ENCODE measurements around the gene SPSB3. TPM values are rescaled to one million over a fixed set of nuclear protein-coding genes. Genes with fewer than 3 reads are reported as not detected.

Gene SPSB3
- total and polyA plus RNA-seq, 2 experiments from 2014 or later, result 27.1 to 34.7 TPM

DNA sequence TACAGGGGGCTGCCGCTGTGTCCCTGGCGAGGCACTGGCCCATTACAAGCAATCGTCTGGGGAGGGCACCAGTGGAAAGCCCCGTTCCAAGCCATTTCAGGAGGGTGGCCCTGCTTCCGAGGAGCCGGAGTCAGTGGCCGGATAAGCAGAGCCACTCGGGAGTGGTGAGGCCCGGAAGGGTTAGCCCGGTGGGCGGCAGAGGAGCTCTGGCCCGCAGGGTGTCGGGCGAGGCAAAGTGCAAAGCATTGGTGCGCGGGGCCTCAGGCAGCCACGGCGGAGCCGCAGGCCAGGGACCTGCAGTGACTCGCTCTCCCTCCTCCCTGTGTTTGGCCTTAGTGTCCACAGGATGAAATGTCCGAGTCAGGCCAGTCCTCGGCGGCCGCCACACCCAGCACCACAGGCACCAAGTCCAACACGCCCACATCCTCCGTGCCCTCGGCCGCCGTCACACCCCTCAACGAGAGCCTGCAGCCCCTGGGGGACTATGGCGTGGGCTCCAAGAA, 35.6 kb downstream of the SPSB3 start:
- H3K4me3 ChIP-seq, result no peak overlapping the region
- no peaks in the 10 kb centered on the region for H3K4me1 ChIP-seq (ENCODE audit: insufficient read depth)
- Mint-ChIP-seq H3K36me3 (ENCODE audit: low read depth) (peaks cover 17% of the 10 kb centered on the region), H3K9me3 (no peaks in the 10 kb centered on the region; the same call in 2 of the 3 replicates), H3K27me3 (ENCODE audit: insufficient read depth, low read depth, poor library complexity) (peaks cover 10% of the 10 kb centered on the region), H3K4me3 (no peak overlapping the region), H3K4me1 (no peaks in the 10 kb centered on the region), H3K27ac (no peak overlapping the region)
- no peaks in the 10 kb centered on the region for H4K20me1 ChIP-seq (replicated peaks; ENCODE audit: insufficient read depth)
- no peak for ATAC-seq
- H3K4me2 ChIP-seq, result no peak overlapping the region
- no peak overlapping the region for H3K27ac ChIP-seq (ENCODE audit: low read depth)
- no peak overlapping the region for H2AFZ ChIP-seq
- no peak for DNase-seq (ENCODE audit: low spot score)
- TF ChIP-seq NANOG (IDR thresholded peaks at IDR 0.05; ENCODE audit: borderline replicate concordance), result no peak
- TF ChIP-seq, protein P1, sequence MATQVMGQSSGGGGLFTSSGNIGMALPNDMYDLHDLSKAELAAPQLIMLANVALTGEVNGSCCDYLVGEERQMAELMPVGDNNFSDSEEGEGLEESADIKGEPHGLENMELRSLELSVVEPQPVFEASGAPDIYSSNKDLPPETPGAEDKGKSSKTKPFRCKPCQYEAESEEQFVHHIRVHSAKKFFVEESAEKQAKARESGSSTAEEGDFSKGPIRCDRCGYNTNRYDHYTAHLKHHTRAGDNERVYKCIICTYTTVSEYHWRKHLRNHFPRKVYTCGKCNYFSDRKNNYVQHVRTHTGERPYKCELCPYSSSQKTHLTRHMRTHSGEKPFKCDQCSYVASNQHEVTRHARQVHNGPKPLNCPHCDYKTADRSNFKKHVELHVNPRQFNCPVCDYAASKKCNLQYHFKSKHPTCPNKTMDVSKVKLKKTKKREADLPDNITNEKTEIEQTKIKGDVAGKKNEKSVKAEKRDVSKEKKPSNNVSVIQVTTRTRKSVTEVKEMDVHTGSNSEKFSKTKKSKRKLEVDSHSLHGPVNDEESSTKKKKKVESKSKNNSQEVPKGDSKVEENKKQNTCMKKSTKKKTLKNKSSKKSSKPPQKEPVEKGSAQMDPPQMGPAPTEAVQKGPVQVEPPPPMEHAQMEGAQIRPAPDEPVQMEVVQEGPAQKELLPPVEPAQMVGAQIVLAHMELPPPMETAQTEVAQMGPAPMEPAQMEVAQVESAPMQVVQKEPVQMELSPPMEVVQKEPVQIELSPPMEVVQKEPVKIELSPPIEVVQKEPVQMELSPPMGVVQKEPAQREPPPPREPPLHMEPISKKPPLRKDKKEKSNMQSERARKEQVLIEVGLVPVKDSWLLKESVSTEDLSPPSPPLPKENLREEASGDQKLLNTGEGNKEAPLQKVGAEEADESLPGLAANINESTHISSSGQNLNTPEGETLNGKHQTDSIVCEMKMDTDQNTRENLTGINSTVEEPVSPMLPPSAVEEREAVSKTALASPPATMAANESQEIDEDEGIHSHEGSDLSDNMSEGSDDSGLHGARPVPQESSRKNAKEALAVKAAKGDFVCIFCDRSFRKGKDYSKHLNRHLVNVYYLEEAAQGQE (IDR thresholded peaks at IDR 0.05; ENCODE audit: unreplicated experiment), result no peak
- TF ChIP-seq JUNB (IDR thresholded peaks at IDR 0.05; ENCODE audit: unreplicated experiment), result no peak
- TF ChIP-seq CREB1 (CRISPR knock-in tag; IDR thresholded peaks at IDR 0.05; ENCODE audit: low read depth), result no peak
- TF ChIP-seq, protein P2, sequence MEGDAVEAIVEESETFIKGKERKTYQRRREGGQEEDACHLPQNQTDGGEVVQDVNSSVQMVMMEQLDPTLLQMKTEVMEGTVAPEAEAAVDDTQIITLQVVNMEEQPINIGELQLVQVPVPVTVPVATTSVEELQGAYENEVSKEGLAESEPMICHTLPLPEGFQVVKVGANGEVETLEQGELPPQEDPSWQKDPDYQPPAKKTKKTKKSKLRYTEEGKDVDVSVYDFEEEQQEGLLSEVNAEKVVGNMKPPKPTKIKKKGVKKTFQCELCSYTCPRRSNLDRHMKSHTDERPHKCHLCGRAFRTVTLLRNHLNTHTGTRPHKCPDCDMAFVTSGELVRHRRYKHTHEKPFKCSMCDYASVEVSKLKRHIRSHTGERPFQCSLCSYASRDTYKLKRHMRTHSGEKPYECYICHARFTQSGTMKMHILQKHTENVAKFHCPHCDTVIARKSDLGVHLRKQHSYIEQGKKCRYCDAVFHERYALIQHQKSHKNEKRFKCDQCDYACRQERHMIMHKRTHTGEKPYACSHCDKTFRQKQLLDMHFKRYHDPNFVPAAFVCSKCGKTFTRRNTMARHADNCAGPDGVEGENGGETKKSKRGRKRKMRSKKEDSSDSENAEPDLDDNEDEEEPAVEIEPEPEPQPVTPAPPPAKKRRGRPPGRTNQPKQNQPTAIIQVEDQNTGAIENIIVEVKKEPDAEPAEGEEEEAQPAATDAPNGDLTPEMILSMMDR (conservative IDR thresholded peaks at IDR 0.05; ENCODE audit: low read depth in 2 of 2), result no peak
- TF ChIP-seq, protein P3, sequence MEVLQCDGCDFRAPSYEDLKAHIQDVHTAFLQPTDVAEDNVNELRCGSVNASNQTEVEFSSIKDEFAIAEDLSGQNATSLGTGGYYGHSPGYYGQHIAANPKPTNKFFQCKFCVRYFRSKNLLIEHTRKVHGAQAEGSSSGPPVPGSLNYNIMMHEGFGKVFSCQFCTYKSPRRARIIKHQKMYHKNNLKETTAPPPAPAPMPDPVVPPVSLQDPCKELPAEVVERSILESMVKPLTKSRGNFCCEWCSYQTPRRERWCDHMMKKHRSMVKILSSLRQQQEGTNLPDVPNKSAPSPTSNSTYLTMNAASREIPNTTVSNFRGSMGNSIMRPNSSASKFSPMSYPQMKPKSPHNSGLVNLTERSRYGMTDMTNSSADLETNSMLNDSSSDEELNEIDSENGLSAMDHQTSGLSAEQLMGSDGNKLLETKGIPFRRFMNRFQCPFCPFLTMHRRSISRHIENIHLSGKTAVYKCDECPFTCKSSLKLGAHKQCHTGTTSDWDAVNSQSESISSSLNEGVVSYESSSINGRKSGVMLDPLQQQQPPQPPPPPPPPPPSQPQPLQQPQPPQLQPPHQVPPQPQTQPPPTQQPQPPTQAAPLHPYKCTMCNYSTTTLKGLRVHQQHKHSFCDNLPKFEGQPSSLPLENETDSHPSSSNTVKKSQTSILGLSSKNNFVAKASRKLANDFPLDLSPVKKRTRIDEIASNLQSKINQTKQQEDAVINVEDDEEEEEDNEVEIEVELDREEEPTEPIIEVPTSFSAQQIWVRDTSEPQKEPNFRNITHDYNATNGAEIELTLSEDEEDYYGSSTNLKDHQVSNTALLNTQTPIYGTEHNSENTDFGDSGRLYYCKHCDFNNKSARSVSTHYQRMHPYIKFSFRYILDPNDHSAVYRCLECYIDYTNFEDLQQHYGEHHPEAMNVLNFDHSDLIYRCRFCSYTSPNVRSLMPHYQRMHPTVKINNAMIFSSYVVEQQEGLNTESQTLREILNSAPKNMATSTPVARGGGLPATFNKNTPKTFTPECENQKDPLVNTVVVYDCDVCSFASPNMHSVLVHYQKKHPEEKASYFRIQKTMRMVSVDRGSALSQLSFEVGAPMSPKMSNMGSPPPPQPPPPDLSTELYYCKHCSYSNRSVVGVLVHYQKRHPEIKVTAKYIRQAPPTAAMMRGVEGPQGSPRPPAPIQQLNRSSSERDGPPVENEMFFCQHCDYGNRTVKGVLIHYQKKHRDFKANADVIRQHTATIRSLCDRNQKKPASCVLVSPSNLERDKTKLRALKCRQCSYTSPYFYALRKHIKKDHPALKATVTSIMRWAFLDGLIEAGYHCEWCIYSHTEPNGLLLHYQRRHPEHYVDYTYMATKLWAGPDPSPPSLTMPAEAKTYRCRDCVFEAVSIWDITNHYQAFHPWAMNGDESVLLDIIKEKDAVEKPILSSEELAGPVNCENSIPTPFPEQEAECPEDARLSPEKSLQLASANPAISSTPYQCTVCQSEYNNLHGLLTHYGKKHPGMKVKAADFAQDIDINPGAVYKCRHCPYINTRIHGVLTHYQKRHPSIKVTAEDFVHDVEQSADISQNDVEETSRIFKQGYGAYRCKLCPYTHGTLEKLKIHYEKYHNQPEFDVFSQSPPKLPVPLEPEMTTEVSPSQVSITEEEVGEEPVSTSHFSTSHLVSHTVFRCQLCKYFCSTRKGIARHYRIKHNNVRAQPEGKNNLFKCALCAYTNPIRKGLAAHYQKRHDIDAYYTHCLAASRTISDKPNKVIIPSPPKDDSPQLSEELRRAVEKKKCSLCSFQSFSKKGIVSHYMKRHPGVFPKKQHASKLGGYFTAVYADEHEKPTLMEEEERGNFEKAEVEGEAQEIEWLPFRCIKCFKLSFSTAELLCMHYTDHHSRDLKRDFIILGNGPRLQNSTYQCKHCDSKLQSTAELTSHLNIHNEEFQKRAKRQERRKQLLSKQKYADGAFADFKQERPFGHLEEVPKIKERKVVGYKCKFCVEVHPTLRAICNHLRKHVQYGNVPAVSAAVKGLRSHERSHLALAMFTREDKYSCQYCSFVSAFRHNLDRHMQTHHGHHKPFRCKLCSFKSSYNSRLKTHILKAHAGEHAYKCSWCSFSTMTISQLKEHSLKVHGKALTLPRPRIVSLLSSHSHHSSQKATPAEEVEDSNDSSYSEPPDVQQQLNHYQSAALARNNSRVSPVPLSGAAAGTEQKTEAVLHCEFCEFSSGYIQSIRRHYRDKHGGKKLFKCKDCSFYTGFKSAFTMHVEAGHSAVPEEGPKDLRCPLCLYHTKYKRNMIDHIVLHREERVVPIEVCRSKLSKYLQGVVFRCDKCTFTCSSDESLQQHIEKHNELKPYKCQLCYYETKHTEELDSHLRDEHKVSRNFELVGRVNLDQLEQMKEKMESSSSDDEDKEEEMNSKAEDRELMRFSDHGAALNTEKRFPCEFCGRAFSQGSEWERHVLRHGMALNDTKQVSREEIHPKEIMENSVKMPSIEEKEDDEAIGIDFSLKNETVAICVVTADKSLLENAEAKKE (CRISPR knock-in tag; IDR thresholded peaks at IDR 0.05), result no peak
- TF ChIP-seq EZH2phosphoT487 (IDR thresholded peaks at IDR 0.05; ENCODE audit: unreplicated experiment), result no peak
- no peaks in the 10 kb centered on the region for H3K79me2 ChIP-seq (replicated peaks; ENCODE audit: insufficient read depth)
- H3K9me2 ChIP-seq (ENCODE audit: insufficient read depth), result no peaks in the 10 kb centered on the region
- H3F3A ChIP-seq (replicated peaks; ENCODE audit: low read depth), result no peaks in the 10 kb centered on the region
- no peaks in the 10 kb centered on the region; the same call in 1 of the 2 replicates for H3K36me3 ChIP-seq (ENCODE audit: insufficient read depth)
- H3K27me3 ChIP-seq (ENCODE audit: insufficient read depth), result no peaks in the 10 kb centered on the region

Measured in GM23338 (cell line).